AG10803 (cell line): Measurements from ENCODE around the gene BTBD9.

Experiments used
- DNase-seq: peaks from one replicate; pipeline ENCODE4 v3.0.0; 2010; ENCODE audit warnings: low read depth
- H3K4me3 ChIP-seq: 2 replicates; pipeline ENCODE4 v1.5.1; 2011; ENCODE audit warnings: mild to moderate bottlenecking, low read length, control low read depth
- TF ChIP-seq, protein P1 (sequence below): conservative IDR thresholded peaks from 2 replicates; pipeline ENCODE4 v1.5.1; 2011; ENCODE audit warnings: mild to moderate bottlenecking, low read length, control low read depth, inconsistent platforms

The BTBD9 gene

DNA sequence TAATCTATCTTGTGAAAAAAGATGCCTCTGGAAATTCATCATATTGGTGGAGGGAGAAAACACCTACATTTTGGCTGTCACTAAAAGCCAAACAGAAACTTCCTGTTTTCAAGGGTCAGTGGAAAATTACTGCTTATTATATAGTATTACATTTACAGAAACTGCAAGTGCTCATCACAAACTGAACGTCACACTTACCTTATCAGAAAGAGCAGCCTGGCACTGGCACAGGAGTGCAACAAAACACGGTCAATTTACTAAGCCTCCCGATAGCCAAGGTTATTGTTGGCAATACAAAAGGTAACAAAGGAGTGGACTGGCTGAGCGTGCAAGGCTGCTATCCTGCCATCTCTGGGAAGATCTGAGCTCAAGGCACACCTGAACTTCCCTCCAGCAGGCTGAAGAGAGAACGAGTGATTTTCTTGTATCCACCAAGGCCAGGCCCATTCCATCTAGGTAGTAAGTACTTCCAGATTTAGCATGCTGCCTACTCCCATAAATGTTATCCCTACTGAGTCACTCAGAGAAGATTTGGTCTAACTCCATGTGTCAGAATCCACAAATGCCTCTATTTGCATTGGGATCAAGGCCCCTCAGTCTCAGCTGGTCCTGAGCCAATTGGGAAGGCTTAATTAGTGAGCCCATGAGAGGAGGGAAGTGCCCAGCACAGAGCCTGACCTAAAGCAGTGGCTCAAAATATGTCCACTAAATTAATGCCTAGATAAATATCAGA lies 399.8 kb downstream of the BTBD9 start:
- peak; percentile 73 for DNase-seq
- TF ChIP-seq, protein P1, sequence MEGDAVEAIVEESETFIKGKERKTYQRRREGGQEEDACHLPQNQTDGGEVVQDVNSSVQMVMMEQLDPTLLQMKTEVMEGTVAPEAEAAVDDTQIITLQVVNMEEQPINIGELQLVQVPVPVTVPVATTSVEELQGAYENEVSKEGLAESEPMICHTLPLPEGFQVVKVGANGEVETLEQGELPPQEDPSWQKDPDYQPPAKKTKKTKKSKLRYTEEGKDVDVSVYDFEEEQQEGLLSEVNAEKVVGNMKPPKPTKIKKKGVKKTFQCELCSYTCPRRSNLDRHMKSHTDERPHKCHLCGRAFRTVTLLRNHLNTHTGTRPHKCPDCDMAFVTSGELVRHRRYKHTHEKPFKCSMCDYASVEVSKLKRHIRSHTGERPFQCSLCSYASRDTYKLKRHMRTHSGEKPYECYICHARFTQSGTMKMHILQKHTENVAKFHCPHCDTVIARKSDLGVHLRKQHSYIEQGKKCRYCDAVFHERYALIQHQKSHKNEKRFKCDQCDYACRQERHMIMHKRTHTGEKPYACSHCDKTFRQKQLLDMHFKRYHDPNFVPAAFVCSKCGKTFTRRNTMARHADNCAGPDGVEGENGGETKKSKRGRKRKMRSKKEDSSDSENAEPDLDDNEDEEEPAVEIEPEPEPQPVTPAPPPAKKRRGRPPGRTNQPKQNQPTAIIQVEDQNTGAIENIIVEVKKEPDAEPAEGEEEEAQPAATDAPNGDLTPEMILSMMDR = no peak
- H3K4me3 ChIP-seq = no peak overlapping the region

DNA sequence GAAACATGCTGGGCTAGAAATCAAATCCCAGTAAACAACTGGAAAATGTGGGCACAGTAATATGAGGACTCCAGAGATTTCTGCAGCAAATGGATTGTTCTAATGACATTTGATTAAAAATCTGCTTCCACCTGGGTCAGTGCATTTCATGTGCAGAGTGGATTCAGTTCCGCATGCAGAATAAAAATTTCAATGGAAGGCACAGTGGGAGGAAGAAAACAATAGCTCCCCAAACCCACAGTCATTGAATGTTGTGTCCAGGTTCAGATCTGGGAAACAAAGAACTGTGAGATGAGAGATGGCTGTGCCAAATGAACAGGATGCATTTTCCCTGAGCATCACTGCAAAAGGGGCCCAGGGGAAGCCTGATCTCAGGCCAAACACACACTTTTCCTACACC lies 403.1 kb downstream of the BTBD9 start:
- no peak for DNase-seq
- H3K4me3 ChIP-seq = no peak overlapping the region
- TF ChIP-seq, protein P1 = no peak

DNA sequence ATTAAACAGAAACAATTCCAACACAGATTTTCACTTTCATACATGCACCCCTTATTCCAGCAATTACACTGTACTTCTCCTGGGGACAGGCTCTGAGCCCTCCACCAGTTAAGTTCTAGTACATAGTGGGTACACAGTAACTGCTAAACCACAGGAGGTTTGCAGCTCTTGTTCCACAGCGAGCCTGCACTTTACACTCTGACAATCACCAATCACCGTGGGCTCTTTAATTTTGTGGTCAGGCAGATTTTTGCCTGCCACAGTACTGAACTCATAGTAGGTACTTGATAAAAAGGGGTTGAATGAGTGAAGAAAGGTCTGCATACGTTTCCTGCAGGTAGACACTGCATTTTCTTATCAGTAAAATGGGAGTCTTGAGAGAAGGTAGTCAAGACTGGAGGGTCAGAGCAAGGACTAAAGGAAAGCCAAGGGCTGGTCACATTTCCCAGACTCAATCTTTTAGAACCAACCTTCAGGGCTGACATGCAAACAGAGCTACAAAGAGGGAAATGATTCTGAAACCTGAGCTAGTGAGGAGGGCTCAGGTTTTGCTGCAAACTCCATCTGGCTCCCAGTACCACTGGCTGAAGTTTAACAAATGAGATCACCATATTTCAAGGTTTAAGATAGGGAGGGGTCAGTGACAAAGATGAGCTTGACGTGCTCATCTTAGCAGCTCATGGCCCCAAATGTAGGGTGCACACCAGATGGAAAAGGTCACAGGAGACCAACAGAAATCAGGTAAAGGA lies 404.6 kb downstream of the BTBD9 start:
- TF ChIP-seq, protein P1 = no peak
- H3K4me3 ChIP-seq = no peak overlapping the region
- no peak for DNase-seq

DNA sequence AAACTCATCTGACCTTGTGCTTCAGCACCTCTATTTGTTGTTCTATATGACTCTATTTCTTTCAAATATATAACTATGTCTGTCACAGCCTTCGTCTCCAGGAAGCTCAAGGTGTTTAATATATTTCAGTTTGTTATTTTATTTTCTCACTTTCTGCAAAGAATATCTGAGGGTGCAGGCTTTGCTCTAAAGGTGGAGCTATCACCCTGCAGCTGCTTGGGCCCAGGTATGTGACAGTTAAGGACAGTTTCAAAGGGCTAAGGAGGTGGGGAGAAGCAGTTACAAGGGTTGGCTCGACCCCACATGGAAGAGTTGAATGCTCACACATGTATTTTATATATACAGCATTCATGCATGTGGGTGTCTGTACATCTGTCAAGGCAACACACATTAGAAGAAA lies 405.6 kb downstream of the BTBD9 start:
- no peak overlapping the region for H3K4me3 ChIP-seq
- DNase-seq = no peak
- TF ChIP-seq, protein P1 = no peak

DNA sequence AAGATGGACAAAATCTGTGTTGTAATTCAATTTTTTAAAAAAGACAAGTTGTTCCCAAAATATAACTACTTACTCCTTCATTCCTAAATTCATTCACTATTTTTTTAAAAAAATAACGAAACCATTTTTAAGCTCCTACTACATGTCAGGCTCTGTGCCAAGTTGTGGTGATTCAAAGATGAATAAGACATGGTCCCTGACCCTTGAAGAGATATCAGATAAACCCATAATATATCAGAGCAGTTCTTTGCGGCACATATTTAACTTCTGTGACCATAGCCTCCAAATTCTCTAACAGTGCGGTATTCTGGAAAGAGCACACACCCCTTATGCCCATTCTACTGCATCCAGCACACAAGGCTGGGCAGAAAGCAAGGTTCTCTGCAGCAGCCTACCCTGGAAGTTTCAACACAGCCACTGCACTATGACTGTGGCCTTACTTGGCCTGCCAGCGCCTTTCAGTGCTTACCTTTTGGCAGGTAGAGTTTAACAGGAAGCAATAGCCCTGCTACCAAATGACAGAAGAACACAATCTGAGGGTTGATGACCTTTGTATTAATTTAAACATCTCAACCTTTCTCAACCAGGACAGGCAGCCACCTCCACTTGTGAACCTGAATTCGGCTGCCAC lies 406.5 kb downstream of the BTBD9 start:
- no peak overlapping the region for H3K4me3 ChIP-seq
- TF ChIP-seq, protein P1 = no peak
- no peak for DNase-seq

DNA sequence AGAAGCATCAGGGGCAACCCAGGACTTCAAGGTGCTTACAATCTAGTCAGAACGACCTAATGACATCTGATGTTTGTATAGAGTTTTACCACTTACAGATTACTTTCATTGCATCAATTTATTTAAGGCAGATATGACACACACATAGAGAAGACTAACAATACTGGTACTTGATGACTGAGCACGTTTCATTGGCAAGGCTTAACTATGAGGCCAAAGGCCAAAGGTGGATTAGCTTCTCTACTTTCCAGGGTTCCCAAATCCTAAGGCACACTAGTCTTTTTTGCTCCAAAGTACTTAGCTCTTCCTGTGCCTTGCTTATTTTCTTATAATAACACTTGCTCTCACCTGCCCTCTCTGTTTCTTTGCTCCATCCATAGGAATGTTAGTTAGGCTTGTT lies 414.0 kb downstream of the BTBD9 start:
- DNase-seq = no peak
- TF ChIP-seq, protein P1 = no peak

More for the DNA sequence above, 414.0 kb downstream of the BTBD9 start:
- H3K4me3 ChIP-seq = no peak overlapping the region
